ENCODE measurements around the gene ANKLE1. TPM values are rescaled to one million over a fixed set of nuclear protein-coding genes. Genes with fewer than 3 reads are reported as not detected.
A peak's percentile ranks its signal among the peaks of the same experiment; 100 is the strongest.

ANKLE1 gene
- polyA plus RNA-seq, 1 experiment: 0.33 TPM

GRCh38 chr19:17296976-17297375 lies 15.3 kb downstream of the ANKLE1 start:
- Histone ChIP-seq H3K27ac (ENCODE audit: low read depth, low read length) (no peak overlapping the region), H3K4me3 (ENCODE audit: low read depth, low read length) (no peak overlapping the region), H3K27me3 (ENCODE audit: control insufficient read depth, insufficient read depth, low read length) (no peaks in the 10 kb centered on the region), H3K9me3 (ENCODE audit: control insufficient read depth, insufficient read depth, low read length) (peaks cover 6% of the 10 kb centered on the region)
- ChIA-PET CTCF (interaction anchor here (1.2 kb wide), 1 partner anchor 8 kb away, joined by 3 read pairs; the partner anchor contains the start of gene MRPL34), POLR2A (interaction anchor here (1.2 kb wide), 1 partner anchor 563 kb away, joined by 3 read pairs; the partner anchor contains the start of gene RPL18A)
- no peak for TF ChIP-seq CTCF (IDR thresholded peaks at IDR 0.05; ENCODE audit: low read depth, low read length)
- DNase-seq (ENCODE audit: low read depth, low spot score): no peak

GRCh38 chr19:17300992-17301619 lies 19.4 kb downstream of the ANKLE1 start:
- POLR2A ChIA-PET: no interaction called here
- TF ChIP-seq CTCF (IDR thresholded peaks at IDR 0.05; ENCODE audit: low read depth, low read length): no peak
- no peak for DNase-seq (ENCODE audit: low read depth, low spot score)
- H3K27ac ChIP-seq (ENCODE audit: low read depth, low read length): no peak overlapping the region
- CTCF ChIA-PET: no interaction called here
- no peaks in the 10 kb centered on the region for H3K27me3 ChIP-seq (ENCODE audit: control insufficient read depth, insufficient read depth, low read length)
- H3K4me3 ChIP-seq (ENCODE audit: low read depth, low read length): no peak overlapping the region
- H3K9me3 ChIP-seq (ENCODE audit: control insufficient read depth, insufficient read depth, low read length): no peaks in the 10 kb centered on the region; the same call in 1 of the 2 replicates

GRCh38 chr19:17302391-17303166 lies 20.9 kb downstream of the ANKLE1 start:
- H3K27ac ChIP-seq (ENCODE audit: low read depth, low read length): peak overlapping the region; percentile 47
- POLR2A ChIA-PET: no interaction called here
- no peak for DNase-seq (ENCODE audit: low read depth, low spot score)
- H3K9me3 ChIP-seq (ENCODE audit: control insufficient read depth, insufficient read depth, low read length): no peaks in the 10 kb centered on the region; the same call in 1 of the 2 replicates
- CTCF ChIA-PET: interaction anchor here (0.9 to 3.6 kb wide), 2 partner anchors 9 to 15 kb away, joined by 3 to 16 read pairs; no protein-coding TSS in a partner anchor
- H3K4me3 ChIP-seq (ENCODE audit: low read depth, low read length): peak overlapping the region; percentile 72
- no peak for TF ChIP-seq CTCF (IDR thresholded peaks at IDR 0.05; ENCODE audit: low read depth, low read length)
- no peaks in the 10 kb centered on the region for H3K27me3 ChIP-seq (ENCODE audit: control insufficient read depth, insufficient read depth, low read length)

- ChIA-PET POLR2A (no interaction called here), CTCF (interaction anchor here (0.9 to 3.6 kb wide), 2 partner anchors 10 to 15 kb away, joined by 3 to 16 read pairs; no protein-coding TSS in a partner anchor)
- no peaks in the 10 kb centered on the region; the same call in 1 of the 2 replicates for H3K9me3 ChIP-seq (ENCODE audit: control insufficient read depth, insufficient read depth, low read length)
- H3K4me3 ChIP-seq (ENCODE audit: low read depth, low read length): peak within 1 kb of the TSS; percentile 72
- peak; percentile 47 for TF ChIP-seq CTCF (IDR thresholded peaks at IDR 0.05; ENCODE audit: low read depth, low read length)
- H3K27me3 ChIP-seq (ENCODE audit: control insufficient read depth, insufficient read depth, low read length): no peaks in the 10 kb centered on the region
- peak; percentile 90 for DNase-seq (ENCODE audit: low read depth, low spot score)
- peak within 1 kb of the TSS; percentile 47 for H3K27ac ChIP-seq (ENCODE audit: low read depth, low read length)
Observed at GRCh38 chr19:17303167-17303939, 21.7 kb downstream of the ANKLE1 start, which contains the start of gene ABHD8. ABHD8 (minus strand) TSS chr19:17303425; CDS start chr19:17301616, 1,809 bp downstream.

Data from AG04450 (cell line).